ENCODE results near the gene KIAA0319L.

- TF ChIP-seq REST (IDR thresholded peaks at IDR 0.05), result no peak
- TF ChIP-seq NR2F2 (IDR thresholded peaks at IDR 0.05), result peak; percentile 45
- peak; percentile 42 for TF ChIP-seq CTCF (IDR thresholded peaks at IDR 0.05; ENCODE audit: low read depth, low read length, missing input control)
- TF ChIP-seq HNF4A (conservative IDR thresholded peaks at IDR 0.05), result peak; percentile 9 to 69
- TF ChIP-seq TAF1 (conservative IDR thresholded peaks at IDR 0.05), result no peak
- peak; percentile 76 for TF ChIP-seq RAD21 (IDR thresholded peaks at IDR 0.05)
- no peak for TF ChIP-seq MAX (IDR thresholded peaks at IDR 0.05)
- TF ChIP-seq RXRA (IDR thresholded peaks at IDR 0.05), result peak in 1 of 2 donors; percentile 39
- no peak for TF ChIP-seq ZBTB33 (IDR thresholded peaks at IDR 0.05)
These were observed 12.2 kb downstream of the KIAA0319L start for GRCh38 chr1:35544976-35545375.

All from liver (tissue), 3 donors.